Liver (tissue), 3 donors: ENCODE measurements around the gene ZEB1.

Experiments used
- EGR1 ChIP-seq, 2 donors: IDR thresholded peaks; 2 replicates each; pipeline ENCODE4 v1.6.1; 2016 to 2018; ENCODE audit warnings: antibody characterized with exemption in 2 of 2, low read depth in 2 of 2
- FOXA2 ChIP-seq: IDR thresholded peaks from 2 replicates; pipeline ENCODE4 v1.6.1; 2016; ENCODE audit warnings: antibody characterized with exemption
- GABPA ChIP-seq, 2 donors: IDR thresholded peaks in 1 of 2; conservative IDR thresholded peaks in 1 of 2; 2 replicates each; pipeline ENCODE4 v1.6.1; 2016; ENCODE audit warnings: antibody characterized with exemption in 2 of 2, mild to moderate bottlenecking in 1 of 2, moderate library complexity in 1 of 2
- JUND ChIP-seq, 2 donors: IDR thresholded peaks; 2 replicates each; pipeline ENCODE4 v1.6.1; 2016; ENCODE audit warnings: antibody characterized with exemption in 2 of 2
- RAD21 ChIP-seq, 2 donors: IDR thresholded peaks; 2 replicates each; pipeline ENCODE4 v1.6.1; 2016; ENCODE audit warnings: antibody characterized with exemption in 2 of 2, mild to moderate bottlenecking in 2 of 2
- RXRA ChIP-seq, 2 donors: IDR thresholded peaks; 2 replicates each; pipeline ENCODE4 v1.6.1; 2017 to 2018; ENCODE audit warnings: antibody characterized with exemption in 2 of 2, mild to moderate bottlenecking in 1 of 2
- SP1 ChIP-seq: IDR thresholded peaks from 2 replicates; pipeline ENCODE4 v1.6.1; 2018; ENCODE audit warnings: antibody characterized with exemption, mild to moderate bottlenecking
- TAF1 ChIP-seq: conservative IDR thresholded peaks from 2 replicates; pipeline ENCODE4 v1.6.1; 2016; ENCODE audit warnings: antibody characterized with exemption, mild to moderate bottlenecking
- YY1 ChIP-seq: IDR thresholded peaks from 2 replicates; pipeline ENCODE4 v1.6.1; 2016; ENCODE audit warnings: antibody characterized with exemption, mild to moderate bottlenecking
- TF ChIP-seq, protein P1 (sequence below): fragments of 150-350 bp; IDR thresholded peaks from 2 replicates; pipeline ENCODE4 v1.5.1; 2017; ENCODE audit warnings: improper control_type of control experiment, low read depth, low read length; ENCODE audit not compliant: missing input control
- TF ChIP-seq, protein P2 (sequence below): IDR thresholded peaks from 2 replicates; pipeline ENCODE4 v1.6.1; 2016; ENCODE audit warnings: antibody characterized with exemption, mild to moderate bottlenecking
- TF ChIP-seq, protein P3 (sequence below): IDR thresholded peaks from 2 replicates; pipeline ENCODE4 v1.6.1; 2016; ENCODE audit warnings: antibody characterized with exemption
- TF ChIP-seq, protein P4 (sequence below): IDR thresholded peaks from 2 replicates; pipeline ENCODE4 v1.6.1; 2016; ENCODE audit warnings: antibody characterized with exemption
- donor health status: healthy.
- donor health status: healthy.

DNA sequence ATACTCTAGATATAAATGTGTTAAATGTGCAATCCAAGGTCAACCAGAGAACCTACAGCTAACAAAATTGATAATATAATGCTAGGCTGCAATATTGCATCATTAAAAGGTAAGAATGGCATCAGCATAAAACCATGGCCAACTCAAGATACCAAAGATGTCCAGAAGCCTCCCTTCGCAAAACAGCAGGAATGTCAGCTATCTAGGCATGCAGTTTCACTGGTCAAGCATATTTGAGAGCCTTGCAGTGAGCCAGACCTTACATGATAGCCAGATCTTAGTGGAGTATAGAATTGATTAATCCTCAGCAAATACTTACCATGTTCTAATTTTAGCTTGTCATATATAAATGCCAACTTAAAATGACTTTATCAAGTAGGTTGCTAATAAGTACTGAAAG, 138.8 kb downstream of the ZEB1 start:
- no peak for TF ChIP-seq GABPA (IDR thresholded peaks at IDR 0.05 in 1 of 2, conservative IDR thresholded peaks at IDR 0.05 in 1 of 2)
- TF ChIP-seq, protein P1, sequence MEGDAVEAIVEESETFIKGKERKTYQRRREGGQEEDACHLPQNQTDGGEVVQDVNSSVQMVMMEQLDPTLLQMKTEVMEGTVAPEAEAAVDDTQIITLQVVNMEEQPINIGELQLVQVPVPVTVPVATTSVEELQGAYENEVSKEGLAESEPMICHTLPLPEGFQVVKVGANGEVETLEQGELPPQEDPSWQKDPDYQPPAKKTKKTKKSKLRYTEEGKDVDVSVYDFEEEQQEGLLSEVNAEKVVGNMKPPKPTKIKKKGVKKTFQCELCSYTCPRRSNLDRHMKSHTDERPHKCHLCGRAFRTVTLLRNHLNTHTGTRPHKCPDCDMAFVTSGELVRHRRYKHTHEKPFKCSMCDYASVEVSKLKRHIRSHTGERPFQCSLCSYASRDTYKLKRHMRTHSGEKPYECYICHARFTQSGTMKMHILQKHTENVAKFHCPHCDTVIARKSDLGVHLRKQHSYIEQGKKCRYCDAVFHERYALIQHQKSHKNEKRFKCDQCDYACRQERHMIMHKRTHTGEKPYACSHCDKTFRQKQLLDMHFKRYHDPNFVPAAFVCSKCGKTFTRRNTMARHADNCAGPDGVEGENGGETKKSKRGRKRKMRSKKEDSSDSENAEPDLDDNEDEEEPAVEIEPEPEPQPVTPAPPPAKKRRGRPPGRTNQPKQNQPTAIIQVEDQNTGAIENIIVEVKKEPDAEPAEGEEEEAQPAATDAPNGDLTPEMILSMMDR = no peak
- no peak for TF ChIP-seq RXRA (IDR thresholded peaks at IDR 0.05)
- TF ChIP-seq, protein P2, sequence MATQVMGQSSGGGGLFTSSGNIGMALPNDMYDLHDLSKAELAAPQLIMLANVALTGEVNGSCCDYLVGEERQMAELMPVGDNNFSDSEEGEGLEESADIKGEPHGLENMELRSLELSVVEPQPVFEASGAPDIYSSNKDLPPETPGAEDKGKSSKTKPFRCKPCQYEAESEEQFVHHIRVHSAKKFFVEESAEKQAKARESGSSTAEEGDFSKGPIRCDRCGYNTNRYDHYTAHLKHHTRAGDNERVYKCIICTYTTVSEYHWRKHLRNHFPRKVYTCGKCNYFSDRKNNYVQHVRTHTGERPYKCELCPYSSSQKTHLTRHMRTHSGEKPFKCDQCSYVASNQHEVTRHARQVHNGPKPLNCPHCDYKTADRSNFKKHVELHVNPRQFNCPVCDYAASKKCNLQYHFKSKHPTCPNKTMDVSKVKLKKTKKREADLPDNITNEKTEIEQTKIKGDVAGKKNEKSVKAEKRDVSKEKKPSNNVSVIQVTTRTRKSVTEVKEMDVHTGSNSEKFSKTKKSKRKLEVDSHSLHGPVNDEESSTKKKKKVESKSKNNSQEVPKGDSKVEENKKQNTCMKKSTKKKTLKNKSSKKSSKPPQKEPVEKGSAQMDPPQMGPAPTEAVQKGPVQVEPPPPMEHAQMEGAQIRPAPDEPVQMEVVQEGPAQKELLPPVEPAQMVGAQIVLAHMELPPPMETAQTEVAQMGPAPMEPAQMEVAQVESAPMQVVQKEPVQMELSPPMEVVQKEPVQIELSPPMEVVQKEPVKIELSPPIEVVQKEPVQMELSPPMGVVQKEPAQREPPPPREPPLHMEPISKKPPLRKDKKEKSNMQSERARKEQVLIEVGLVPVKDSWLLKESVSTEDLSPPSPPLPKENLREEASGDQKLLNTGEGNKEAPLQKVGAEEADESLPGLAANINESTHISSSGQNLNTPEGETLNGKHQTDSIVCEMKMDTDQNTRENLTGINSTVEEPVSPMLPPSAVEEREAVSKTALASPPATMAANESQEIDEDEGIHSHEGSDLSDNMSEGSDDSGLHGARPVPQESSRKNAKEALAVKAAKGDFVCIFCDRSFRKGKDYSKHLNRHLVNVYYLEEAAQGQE = no peak
- TF ChIP-seq, protein P3, sequence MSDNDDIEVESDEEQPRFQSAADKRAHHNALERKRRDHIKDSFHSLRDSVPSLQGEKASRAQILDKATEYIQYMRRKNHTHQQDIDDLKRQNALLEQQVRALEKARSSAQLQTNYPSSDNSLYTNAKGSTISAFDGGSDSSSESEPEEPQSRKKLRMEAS = no peak
- TF ChIP-seq, protein P4, sequence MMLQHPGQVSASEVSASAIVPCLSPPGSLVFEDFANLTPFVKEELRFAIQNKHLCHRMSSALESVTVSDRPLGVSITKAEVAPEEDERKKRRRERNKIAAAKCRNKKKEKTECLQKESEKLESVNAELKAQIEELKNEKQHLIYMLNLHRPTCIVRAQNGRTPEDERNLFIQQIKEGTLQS = no peak
- TF ChIP-seq YY1 = no peak
- no peak for TF ChIP-seq TAF1
- no peak for TF ChIP-seq RAD21 (IDR thresholded peaks at IDR 0.05)
- TF ChIP-seq JUND (IDR thresholded peaks at IDR 0.05) = no peak
- TF ChIP-seq FOXA2 = no peak
- TF ChIP-seq EGR1 (IDR thresholded peaks at IDR 0.05; ENCODE audit: low read depth in 2 of 2) = no peak
- TF ChIP-seq SP1 = no peak
